ENCODE results near the gene NDRG3.
"Not testable (repeated sequence)": the region's sequence is repeated elsewhere in the genome, so short reads cannot be mapped to it uniquely, and the experiment has no call there.

NDRG3 gene

GRCh38 chr20:36614781-36615557 lies 130.9 kb downstream of the NDRG3 start:
- Mint-ChIP-seq H3K9me3 (no peaks in the 10 kb centered on the region), H3K4me1 (peaks cover 4% of the 10 kb centered on the region), H3K36me3 (peaks cover 48% of the 10 kb centered on the region), H3K4me3 (no peak overlapping the region), H3K27ac (peak overlapping the region; percentile 37), H3K27me3 (no peaks in the 10 kb centered on the region)
- DNase-seq: no peak
- CTCF ChIA-PET: interaction anchor here (0.7 to 3.5 kb wide), 5 partner anchors 11 to 193 kb away, joined by 3 to 21 read pairs (median 4); partner anchors contain the start of gene SLA2

- Mint-ChIP-seq H3K27me3 (no peaks in the 10 kb centered on the region), H3K9me3 (no peaks in the 10 kb centered on the region)
Observed at GRCh38 chr20:36613974-36614373, 131.9 kb downstream of the NDRG3 start.

GRCh38 chr20:36611625-36612024 lies 134.3 kb downstream of the NDRG3 start:
- no peak overlapping the region for H3K27ac Mint-ChIP-seq
- no peak for DNase-seq
- H3K9me3 Mint-ChIP-seq: no peaks in the 10 kb centered on the region
- H3K27me3 Mint-ChIP-seq: no peaks in the 10 kb centered on the region
- H3K4me3 Mint-ChIP-seq: no peak overlapping the region
- CTCF ChIA-PET: interaction anchor here (0.9 to 3.5 kb wide), 7 partner anchors 32 to 162 kb away, joined by 3 to 21 read pairs (median 9); partner anchors contain the start of genes DSN1 and SLA2
- peaks cover 24% of the 10 kb centered on the region for H3K4me1 Mint-ChIP-seq
- peaks cover 67% of the 10 kb centered on the region for H3K36me3 Mint-ChIP-seq

More at GRCh38 chr20:36613974-36614373, 131.9 kb downstream of the NDRG3 start:
- Mint-ChIP-seq H3K4me3 (no peak overlapping the region), H3K27ac (no peak overlapping the region), H3K4me1 (peaks cover 4% of the 10 kb centered on the region), H3K36me3 (peaks cover 55% of the 10 kb centered on the region)
- CTCF ChIA-PET: interaction anchor here (1.0 to 3.5 kb wide), 6 partner anchors 12 to 141 kb away, joined by 3 to 21 read pairs (median 4); partner anchors contain the start of gene SLA2
- DNase-seq: no peak

GRCh38 chr20:36608388-36608728 lies 137.5 kb downstream of the NDRG3 start:
- DNase-seq, H3K9me3 Mint-ChIP-seq, H3K4me3 Mint-ChIP-seq, H3K27me3 Mint-ChIP-seq: not testable (repeated sequence)
- peaks cover 39% of the 10 kb centered on the region for H3K4me1 Mint-ChIP-seq
- CTCF ChIA-PET: interaction anchor here (1.2 kb wide), 1 partner anchor 146 kb away, joined by 5 read pairs; no protein-coding TSS in a partner anchor
- H3K27ac Mint-ChIP-seq: peak overlapping the region; percentile 58
- peaks cover 50% of the 10 kb centered on the region for H3K36me3 Mint-ChIP-seq

GRCh38 chr20:36607586-36608387 lies 138.1 kb downstream of the NDRG3 start:
- no peak for DNase-seq
- H3K9me3 Mint-ChIP-seq: no peaks in the 10 kb centered on the region
- H3K27ac Mint-ChIP-seq: peak overlapping the region; percentile 84
- peaks cover 37% of the 10 kb centered on the region for H3K4me1 Mint-ChIP-seq
- peaks cover 4% of the 10 kb centered on the region for H3K27me3 Mint-ChIP-seq
- CTCF ChIA-PET: interaction anchor here (1.2 kb wide), 1 partner anchor 147 kb away, joined by 5 read pairs; no protein-coding TSS in a partner anchor
- peaks cover 45% of the 10 kb centered on the region for H3K36me3 Mint-ChIP-seq
- H3K4me3 Mint-ChIP-seq: peak overlapping the region; percentile 99

GRCh38 chr20:36606158-36607066 lies 139.5 kb downstream of the NDRG3 start:
- H3K4me1 Mint-ChIP-seq: peaks cover 37% of the 10 kb centered on the region
- H3K27ac Mint-ChIP-seq: peak overlapping the region; percentile 95
- CTCF ChIA-PET: interaction anchor here (0.5 to 4.1 kb wide), 15 partner anchors 11 to 709 kb away, joined by 3 to 51 read pairs (median 6); no protein-coding TSS in a partner anchor
- peaks cover 4% of the 10 kb centered on the region for H3K27me3 Mint-ChIP-seq
- peak; percentile 34 for DNase-seq
- no peaks in the 10 kb centered on the region for H3K9me3 Mint-ChIP-seq
- H3K36me3 Mint-ChIP-seq: peaks cover 34% of the 10 kb centered on the region
- peak overlapping the region; percentile 99 for H3K4me3 Mint-ChIP-seq

GRCh38 chr20:36605399-36606157 lies 140.3 kb downstream of the NDRG3 start, which contains the start of gene RAB5IF:
RAB5IF (plus strand) TSS chr20:36605779; CDS start chr20:36605952, 173 bp downstream.
- CTCF ChIA-PET: interaction anchor here (0.5 to 4.1 kb wide), 18 partner anchors 8 to 708 kb away, joined by 3 to 51 read pairs (median 5); no protein-coding TSS in a partner anchor
- peak within 1 kb of the TSS; percentile 99 for H3K4me3 Mint-ChIP-seq
- H3K9me3 Mint-ChIP-seq: no peaks in the 10 kb centered on the region
- peaks cover 29% of the 10 kb centered on the region for H3K36me3 Mint-ChIP-seq
- peak within 1 kb of the TSS; percentile 95 for H3K27ac Mint-ChIP-seq
- peaks cover 38% of the 10 kb centered on the region for H3K4me1 Mint-ChIP-seq
- H3K27me3 Mint-ChIP-seq: peaks cover 4% of the 10 kb centered on the region
- peak; percentile 99 for DNase-seq

GRCh38 chr20:36604952-36605398 lies 140.9 kb downstream of the NDRG3 start:
- CTCF ChIA-PET: interaction anchor here (0.6 to 4.1 kb wide), 16 partner anchors 8 to 268 kb away, joined by 3 to 51 read pairs (median 6); a partner anchor contains a TSS
- no peaks in the 10 kb centered on the region for H3K9me3 Mint-ChIP-seq
- peak overlapping the region; percentile 99 for H3K4me3 Mint-ChIP-seq
- peak overlapping the region; percentile 95 for H3K27ac Mint-ChIP-seq
- peaks cover 4% of the 10 kb centered on the region for H3K27me3 Mint-ChIP-seq
- peaks cover 41% of the 10 kb centered on the region for H3K4me1 Mint-ChIP-seq
- peak; percentile 69 for DNase-seq
- peaks cover 25% of the 10 kb centered on the region for H3K36me3 Mint-ChIP-seq

Measured in activated naive CD4-positive, alpha-beta T cell treated with anti-CD3 and anti-CD28 coated beads, Interleukin-2, amount 10 ng/mL, durations not matched to agents 7 days and 5 days (primary cell).